Adrenal gland (tissue), 5 donors: ENCODE results near the gene EBF3.

Source experiments
- POLR2A ChIP-seq, 2 donors: fragments of 450-650 bp; IDR thresholded peaks; one replicate each; pipeline ENCODE4 v1.6.1; 2017; ENCODE audit warnings: antibody characterized with exemption in 2 of 2, mild to moderate bottlenecking in 2 of 2, moderate library complexity in 1 of 2
- TF ChIP-seq, protein P1 (sequence below), 6 experiments: fragments of 450-650 bp in 4 of 6; fragments of 200-600 bp in 2 of 6; sonication (generic) in 1 of 6; IDR thresholded peaks; 1 replicate in 5 of 6; 2 replicates in 1 of 6; pipeline versions ENCODE4 v1.5.1 to v1.8.0; 2016 to 2021; ENCODE audit warnings: antibody characterized with exemption in 6 of 6, mild to moderate bottlenecking in 2 of 6, moderate library complexity in 1 of 6
- donor health status: DM: no; HTN: no; CAD: no.

- no peak for TF ChIP-seq POLR2A (IDR thresholded peaks at IDR 0.05)
- TF ChIP-seq, protein P1, sequence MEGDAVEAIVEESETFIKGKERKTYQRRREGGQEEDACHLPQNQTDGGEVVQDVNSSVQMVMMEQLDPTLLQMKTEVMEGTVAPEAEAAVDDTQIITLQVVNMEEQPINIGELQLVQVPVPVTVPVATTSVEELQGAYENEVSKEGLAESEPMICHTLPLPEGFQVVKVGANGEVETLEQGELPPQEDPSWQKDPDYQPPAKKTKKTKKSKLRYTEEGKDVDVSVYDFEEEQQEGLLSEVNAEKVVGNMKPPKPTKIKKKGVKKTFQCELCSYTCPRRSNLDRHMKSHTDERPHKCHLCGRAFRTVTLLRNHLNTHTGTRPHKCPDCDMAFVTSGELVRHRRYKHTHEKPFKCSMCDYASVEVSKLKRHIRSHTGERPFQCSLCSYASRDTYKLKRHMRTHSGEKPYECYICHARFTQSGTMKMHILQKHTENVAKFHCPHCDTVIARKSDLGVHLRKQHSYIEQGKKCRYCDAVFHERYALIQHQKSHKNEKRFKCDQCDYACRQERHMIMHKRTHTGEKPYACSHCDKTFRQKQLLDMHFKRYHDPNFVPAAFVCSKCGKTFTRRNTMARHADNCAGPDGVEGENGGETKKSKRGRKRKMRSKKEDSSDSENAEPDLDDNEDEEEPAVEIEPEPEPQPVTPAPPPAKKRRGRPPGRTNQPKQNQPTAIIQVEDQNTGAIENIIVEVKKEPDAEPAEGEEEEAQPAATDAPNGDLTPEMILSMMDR (IDR thresholded peaks at IDR 0.05): no peak
Measured at GRCh38 chr10:129887986-129888783, 75.9 kb downstream of the EBF3 start.
